Hepatocyte (in vitro differentiated cells): ENCODE data around the gene KIAA0825.

Experiments used
- EZH2 ChIP-seq: fragments of 200-600 bp; sonication (generic); IDR thresholded peaks from 2 replicates; pipeline ENCODE4 v1.6.1; 2016; ENCODE audit warnings: antibody characterized with exemption, mild to moderate bottlenecking, borderline replicate concordance
- TF ChIP-seq, protein P1 (sequence below): fragments of 200-600 bp; sonication (generic); IDR thresholded peaks from 2 replicates; pipeline ENCODE4 v1.5.1; 2016; ENCODE audit warnings: antibody characterized with exemption, mild to moderate bottlenecking; ENCODE audit not compliant: poor library complexity

DNA sequence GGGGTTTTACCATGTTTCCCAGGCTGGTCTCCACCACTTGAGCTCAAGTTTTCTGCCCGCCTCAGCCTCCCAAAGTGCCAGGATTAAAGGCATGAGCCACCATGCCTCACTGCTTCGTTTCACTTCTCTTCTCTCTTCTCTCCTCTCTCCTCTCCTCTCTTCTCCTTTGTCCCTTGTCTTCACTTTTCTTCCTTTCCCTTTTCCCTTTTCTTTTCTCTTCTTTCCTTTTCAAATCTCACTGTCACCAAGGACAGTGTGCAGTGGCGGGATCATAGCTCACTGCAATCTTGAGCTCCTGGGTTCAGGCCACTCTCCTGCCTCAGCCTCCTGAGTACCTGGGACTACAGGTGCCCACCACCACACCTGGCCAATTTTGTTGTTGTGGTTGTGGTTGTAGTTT is 49.5 kb upstream of the KIAA0825 start:
- TF ChIP-seq, protein P1, sequence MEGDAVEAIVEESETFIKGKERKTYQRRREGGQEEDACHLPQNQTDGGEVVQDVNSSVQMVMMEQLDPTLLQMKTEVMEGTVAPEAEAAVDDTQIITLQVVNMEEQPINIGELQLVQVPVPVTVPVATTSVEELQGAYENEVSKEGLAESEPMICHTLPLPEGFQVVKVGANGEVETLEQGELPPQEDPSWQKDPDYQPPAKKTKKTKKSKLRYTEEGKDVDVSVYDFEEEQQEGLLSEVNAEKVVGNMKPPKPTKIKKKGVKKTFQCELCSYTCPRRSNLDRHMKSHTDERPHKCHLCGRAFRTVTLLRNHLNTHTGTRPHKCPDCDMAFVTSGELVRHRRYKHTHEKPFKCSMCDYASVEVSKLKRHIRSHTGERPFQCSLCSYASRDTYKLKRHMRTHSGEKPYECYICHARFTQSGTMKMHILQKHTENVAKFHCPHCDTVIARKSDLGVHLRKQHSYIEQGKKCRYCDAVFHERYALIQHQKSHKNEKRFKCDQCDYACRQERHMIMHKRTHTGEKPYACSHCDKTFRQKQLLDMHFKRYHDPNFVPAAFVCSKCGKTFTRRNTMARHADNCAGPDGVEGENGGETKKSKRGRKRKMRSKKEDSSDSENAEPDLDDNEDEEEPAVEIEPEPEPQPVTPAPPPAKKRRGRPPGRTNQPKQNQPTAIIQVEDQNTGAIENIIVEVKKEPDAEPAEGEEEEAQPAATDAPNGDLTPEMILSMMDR: no peak
- TF ChIP-seq EZH2: no peak
